ENCODE measurements around the gene MICAL2.
A peak's percentile ranks its signal among the peaks of the same experiment; 100 is the strongest.

MICAL2 gene

GRCh38 chr11:12117200-12117599 is 6.8 kb downstream of the MICAL2 start:
- no peak for DNase-seq (ENCODE audit: low spot score)

GRCh38 chr11:12117611-12118010 is 7.2 kb downstream of the MICAL2 start:
- no peak for DNase-seq (ENCODE audit: low spot score)

DNA sequence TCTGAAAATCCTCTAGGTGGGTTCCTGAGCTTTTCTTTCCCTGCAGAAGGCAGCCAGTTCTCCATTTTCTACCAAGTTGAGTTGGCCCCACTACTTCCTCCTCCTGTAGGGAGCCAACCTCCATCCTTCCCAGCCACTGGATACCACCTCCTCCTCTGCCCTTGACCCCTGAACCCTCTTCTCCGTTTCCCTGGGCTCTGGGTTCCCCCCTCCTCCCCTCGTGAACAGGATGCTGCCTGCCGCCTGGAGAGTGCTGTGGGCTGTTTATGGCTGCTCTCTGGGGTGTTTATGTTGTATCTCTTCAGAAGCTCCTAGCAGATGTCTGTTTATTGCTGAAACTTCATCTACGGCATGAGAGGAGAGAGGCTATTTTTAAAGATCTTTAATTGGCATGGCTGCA is 8.6 kb downstream of the MICAL2 start:
- no peak for DNase-seq (ENCODE audit: low spot score)

- no peak for DNase-seq (ENCODE audit: low spot score)
Observed at GRCh38 chr11:12119502-12119901, 9.1 kb downstream of the MICAL2 start.

DNA sequence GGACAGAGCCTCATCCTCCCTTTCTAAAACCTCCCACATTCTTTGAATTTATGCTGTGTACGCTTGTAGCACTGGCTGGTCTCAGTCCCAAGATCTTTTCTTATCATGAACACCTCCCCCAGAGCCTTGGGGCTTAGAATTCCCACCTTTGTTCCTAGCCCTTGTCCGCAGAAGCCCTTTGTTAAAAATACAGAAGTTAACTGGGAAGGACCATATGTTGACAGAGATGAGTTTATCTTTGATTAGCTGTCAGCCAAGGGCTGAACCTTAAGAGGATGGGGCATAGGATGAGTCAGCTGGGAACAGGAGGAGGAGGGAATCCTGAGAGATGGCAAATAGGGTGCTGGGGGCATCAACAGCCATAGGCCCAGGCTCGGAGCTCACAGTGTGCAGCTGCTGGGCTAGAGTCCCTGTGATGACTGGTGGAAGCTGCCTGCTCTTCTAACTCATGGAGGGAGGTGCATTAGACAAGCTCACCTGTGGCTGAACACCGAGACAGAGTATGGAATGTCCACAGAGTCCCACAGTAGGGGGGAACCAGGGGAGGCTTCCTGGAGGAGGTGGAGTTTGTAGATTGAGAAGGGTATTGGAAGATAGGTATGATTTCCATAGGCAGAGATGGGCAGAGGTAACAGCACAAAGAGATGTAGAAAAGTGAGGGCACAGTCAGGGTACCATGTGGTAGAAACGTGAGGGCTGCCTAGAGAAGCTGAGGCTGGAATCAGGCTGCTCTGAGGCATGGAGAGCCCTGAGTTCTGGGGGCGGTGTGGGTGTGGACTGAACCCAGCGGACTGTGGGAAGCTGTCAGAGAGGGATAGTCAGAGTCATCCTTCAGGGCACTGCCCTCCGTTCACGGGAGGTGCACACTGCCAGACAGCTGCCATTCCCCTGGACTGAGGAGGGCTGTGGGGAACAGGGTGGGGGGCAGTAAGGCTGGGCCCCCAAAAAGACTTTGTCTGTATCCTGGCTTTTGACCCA is 9.9 kb downstream of the MICAL2 start:
- DNase-seq (ENCODE audit: low spot score) = no peak

GRCh38 chr11:12121011-12121410 is 10.6 kb downstream of the MICAL2 start:
- DNase-seq (ENCODE audit: low spot score) = no peak

DNA sequence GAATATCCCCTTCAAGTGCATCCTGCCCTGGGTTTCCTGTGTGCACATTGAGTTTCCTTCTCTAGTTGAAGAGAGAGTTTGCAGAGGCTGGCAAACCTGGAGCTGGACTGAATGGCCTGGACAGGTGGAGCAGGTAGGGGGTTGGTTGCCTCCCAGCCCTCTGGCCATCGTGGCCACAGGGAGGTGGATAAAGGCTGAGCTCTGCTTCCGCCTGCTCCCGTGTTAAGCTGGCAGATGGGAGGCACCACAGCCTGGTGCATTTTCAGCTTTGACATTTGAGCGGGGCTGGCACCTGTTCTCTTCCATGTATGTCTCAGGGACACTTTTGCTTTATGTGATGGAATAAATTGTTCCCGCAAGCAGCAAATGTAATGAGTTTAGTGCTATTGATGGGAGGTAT is 11.1 kb downstream of the MICAL2 start:
- DNase-seq (ENCODE audit: low spot score) = no peak

DNA sequence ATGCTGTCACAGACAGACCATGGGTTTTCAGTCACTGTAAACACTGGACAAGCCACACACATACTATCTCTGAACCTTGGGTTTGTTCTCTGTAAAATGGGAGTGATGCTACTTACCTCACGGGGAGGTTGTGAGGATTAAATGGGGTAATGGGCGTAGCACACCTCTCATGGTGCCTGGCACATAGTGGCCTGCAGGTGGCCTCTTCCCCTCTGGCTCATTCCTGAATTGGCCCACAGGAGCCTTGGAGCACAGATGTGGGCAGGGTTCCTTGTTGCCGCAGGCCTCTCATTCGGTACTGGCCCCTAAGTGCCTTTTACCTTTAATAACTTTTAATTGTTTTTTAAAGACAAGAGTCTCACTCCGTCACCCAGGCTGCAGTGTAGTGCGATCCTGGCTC is 11.7 kb downstream of the MICAL2 start:
- no peak for DNase-seq (ENCODE audit: low spot score)

GRCh38 chr11:12123273-12123672 is 12.9 kb downstream of the MICAL2 start:
- peak; percentile 56 for DNase-seq (ENCODE audit: low spot score)

GRCh38 chr11:12123799-12124198 is 13.4 kb downstream of the MICAL2 start:
- no peak for DNase-seq (ENCODE audit: low spot score)

DNA sequence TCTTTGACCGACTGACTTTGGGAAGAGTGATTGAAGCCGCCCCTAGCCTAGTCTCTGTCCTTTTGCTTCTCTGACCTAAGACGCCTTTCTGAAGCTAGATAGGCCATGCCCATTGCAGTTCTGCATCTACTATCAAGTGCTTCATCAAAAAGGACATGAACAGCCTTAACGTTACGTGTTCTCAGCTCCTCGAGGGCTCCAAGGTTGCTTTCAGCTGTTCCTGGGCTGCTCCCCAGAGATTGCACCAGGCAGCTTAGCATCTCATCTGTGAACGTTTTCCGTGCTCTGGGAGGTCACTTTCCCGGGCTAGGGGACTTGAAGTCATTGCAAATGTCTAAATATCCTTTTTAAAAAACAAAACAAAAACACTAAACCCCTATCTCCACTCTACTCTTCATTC is 13.9 kb downstream of the MICAL2 start:
- no peak for DNase-seq (ENCODE audit: low spot score)

- no peak for DNase-seq (ENCODE audit: low spot score)
Observed at GRCh38 chr11:12125609-12126149, 15.3 kb downstream of the MICAL2 start.

DNA sequence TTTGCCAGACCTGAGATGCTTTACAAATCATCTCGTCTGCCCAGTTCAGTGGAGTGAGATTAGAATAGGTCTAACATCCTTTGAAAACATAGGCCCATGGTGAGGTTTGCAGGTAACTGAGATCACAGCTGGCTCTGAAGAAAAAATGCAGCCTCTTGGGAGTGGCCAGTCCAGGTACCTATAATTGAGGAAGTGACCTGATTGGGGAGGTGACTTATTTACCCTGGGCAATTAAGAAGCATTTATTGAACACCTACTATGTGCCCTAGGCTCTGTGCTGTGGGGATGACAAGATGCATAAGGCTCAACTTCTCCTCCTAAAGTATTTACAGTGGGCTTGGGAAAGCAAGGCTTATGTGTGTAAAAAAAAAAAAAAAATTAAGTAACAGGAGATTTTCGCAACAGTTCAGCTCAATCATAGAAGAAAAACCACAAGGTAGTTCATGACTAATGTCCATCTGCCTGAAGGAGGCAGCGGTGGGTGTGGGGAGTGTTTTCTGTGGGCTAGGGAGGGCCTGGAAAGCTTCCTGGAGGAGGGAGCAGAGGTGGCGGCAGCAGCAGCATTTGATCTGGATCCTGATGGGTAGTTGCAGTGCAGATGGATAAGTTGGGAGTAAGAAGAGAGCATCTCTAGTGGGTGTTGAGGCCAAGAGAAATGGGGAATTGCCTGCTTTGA is 16.1 kb downstream of the MICAL2 start:
- DNase-seq (ENCODE audit: low spot score) = peak; percentile 78

- DNase-seq (ENCODE audit: low spot score) = no peak
Observed at GRCh38 chr11:12127206-12127898, 17.0 kb downstream of the MICAL2 start.

DNA sequence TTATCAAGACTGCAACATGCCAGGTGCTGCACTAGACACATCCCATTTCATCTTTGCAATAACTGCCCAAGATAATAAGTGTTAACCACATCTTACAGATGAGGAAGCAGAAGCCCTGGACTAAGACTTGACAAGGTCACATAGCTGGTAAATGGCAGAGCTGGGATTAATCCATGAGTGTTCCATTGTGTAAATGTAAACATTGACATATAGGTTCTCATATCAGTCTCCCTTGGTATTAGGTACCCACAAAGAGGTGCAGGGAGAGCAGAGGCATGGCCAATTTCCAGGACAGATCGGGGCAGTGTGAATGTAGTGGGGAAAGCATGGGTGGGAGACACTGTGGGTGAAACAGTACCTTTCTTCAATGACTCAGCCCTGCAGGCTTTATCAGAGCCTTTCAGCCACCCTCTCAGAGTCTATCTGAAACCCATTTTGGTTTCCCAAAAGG is 17.9 kb downstream of the MICAL2 start:
- no peak for DNase-seq (ENCODE audit: low spot score)

DNA sequence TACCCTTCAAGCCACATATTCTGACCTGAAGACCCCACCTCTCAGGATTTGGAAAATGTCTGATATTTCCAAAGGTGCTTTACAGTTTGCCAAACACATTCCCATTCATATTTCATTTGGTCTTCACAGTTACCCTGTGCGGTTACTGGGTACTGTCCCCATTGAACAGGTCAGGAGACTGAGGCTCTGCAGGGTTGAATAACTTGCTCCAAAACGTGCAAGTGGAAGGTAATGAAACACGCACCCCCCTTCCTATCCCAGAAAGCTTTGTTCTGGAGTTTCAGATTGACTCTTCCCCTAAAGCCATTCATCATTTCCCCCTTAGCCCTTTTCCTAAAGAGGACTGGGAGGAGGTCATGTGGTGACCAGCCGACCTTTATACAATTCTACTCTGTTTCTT is 18.8 kb downstream of the MICAL2 start:
- DNase-seq (ENCODE audit: low spot score) = no peak

GRCh38 chr11:12130180-12130980 is 20.0 kb downstream of the MICAL2 start:
- no peak for DNase-seq (ENCODE audit: low spot score)

- DNase-seq (ENCODE audit: low spot score) = no peak
Observed at GRCh38 chr11:12131943-12132789, 21.8 kb downstream of the MICAL2 start.

DNA sequence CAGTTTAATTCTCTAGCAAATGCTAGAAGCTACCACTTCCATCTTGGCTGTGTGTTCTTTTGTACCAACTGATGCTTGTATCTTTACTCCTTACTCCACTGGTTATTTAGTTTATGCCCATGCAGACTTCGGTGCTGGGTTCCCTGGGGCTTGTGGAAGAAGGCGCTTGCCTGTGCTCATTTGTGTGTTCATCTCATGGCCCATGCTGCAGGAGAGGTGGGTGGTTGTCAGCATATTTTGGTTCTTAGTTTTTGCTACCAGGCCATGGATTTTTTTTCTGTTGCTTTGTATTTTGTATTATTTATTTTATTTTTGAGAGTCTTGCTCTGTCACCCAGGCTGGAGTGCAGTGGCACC is 22.4 kb downstream of the MICAL2 start:
- DNase-seq (ENCODE audit: low spot score) = no peak

DNA sequence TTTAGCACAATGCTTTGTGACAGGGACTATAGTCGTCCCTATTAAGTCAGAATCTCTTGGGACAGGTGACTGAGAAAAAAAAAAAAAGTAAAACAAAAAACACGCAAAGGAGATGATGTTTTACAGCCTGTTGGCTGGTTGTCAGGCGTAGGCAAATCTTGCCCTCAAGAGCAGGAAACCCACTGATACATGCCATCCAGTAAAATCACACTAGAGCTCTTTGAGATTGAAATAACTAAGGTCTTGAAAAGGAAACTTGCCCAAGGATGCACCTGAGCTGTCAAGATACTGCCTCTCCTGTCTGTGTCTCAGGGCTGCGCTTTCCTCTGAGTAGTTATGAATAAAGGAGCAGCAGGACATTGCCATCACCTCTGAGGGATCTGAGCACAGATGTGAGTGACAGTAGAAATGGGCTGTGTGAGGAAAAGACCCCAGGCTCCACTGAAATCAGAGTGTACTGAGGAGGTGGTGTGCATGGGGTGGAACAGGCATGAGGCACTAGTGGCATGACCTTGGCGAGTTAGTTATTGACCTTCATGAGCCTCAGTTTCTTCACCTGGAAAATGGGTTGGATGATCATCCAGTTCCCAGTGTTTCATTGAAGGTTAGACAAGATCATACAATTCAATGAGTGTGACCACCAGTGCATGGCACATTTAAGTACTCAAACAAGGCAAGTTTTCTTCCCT is 23.3 kb downstream of the MICAL2 start:
- no peak for DNase-seq (ENCODE audit: low spot score)
